ENCODE results near the gene MAS1.

MAS1 gene

GRCh38 chr6:159884720-159885119 lies 6.1 kb upstream of the MAS1 start:
- Histone ChIP-seq H3K4me3 (ENCODE audit: low read depth in 1 of 2, low read length in 2 of 2) (no peak overlapping the region), H3K27ac (ENCODE audit: low read depth, low read length) (no peak overlapping the region)

DNA sequence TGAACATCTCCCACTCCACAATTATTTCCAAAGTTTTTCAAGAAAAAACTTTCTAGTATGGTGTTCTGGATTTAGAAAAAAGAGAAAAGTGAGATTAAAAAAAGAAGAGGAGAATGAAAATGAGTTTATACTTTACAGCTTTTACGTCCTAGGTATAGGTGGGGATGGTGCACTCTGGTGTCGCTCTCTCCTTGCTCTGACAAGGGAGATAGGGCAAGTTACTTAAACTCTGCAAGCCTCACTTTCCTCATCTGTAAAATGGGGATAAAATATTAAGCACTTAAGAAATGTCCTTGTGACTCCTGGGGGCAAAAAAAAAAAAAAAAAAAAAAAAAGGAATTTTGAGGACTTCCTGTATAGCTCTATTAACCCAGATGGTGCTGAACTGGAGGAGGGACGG lies 4.5 kb upstream of the MAS1 start:
- Histone ChIP-seq H3K27me3 (ENCODE audit: control insufficient read depth in 1 of 2, insufficient read depth in 2 of 2, low read length in 2 of 2) (peaks cover 0 to 5% of the 10 kb centered on the region in 2 donors), H3K36me3 (ENCODE audit: insufficient read depth, low read length) (no peaks in the 10 kb centered on the region), H3K9ac (ENCODE audit: low read length) (no peak overlapping the region), H3K9me3 (ENCODE audit: low read length) (no peaks in the 10 kb centered on the region), H3K4me3 (ENCODE audit: low read depth in 1 of 2, low read length in 2 of 2) (no peak overlapping the region), H3K4me1 (ENCODE audit: insufficient read depth, low read length) (no peaks in the 10 kb centered on the region), H3K27ac (ENCODE audit: low read depth, low read length) (no peak overlapping the region)

More at GRCh38 chr6:159884720-159885119, 6.1 kb upstream of the MAS1 start:
- Histone ChIP-seq H3K27me3 (ENCODE audit: control insufficient read depth in 1 of 2, insufficient read depth in 2 of 2, low read length in 2 of 2) (peaks cover 0 to 5% of the 10 kb centered on the region in 2 donors), H3K4me1 (ENCODE audit: insufficient read depth, low read length) (no peaks in the 10 kb centered on the region), H3K9me3 (ENCODE audit: low read length) (no peaks in the 10 kb centered on the region), H3K9ac (ENCODE audit: low read length) (no peak overlapping the region), H3K36me3 (ENCODE audit: insufficient read depth, low read length) (no peaks in the 10 kb centered on the region)

- Histone ChIP-seq H3K27me3 (ENCODE audit: control insufficient read depth in 1 of 2, insufficient read depth in 2 of 2, low read length in 2 of 2) (peaks cover 0 to 5% of the 10 kb centered on the region in 2 donors), H3K27ac (ENCODE audit: low read depth, low read length) (no peak overlapping the region)
Observed at GRCh38 chr6:159887146-159887545, 3.6 kb upstream of the MAS1 start.

GRCh38 chr6:159887761-159888160 lies 3.0 kb upstream of the MAS1 start:
- Histone ChIP-seq H3K27me3 (ENCODE audit: control insufficient read depth in 1 of 2, insufficient read depth in 2 of 2, low read length in 2 of 2) (peaks cover 0 to 5% of the 10 kb centered on the region in 2 donors), H3K27ac (ENCODE audit: low read depth, low read length) (no peak overlapping the region), H3K4me1 (ENCODE audit: insufficient read depth, low read length) (no peaks in the 10 kb centered on the region), H3K4me3 (ENCODE audit: low read depth in 1 of 2, low read length in 2 of 2) (no peak overlapping the region), H3K9ac (ENCODE audit: low read length) (no peak overlapping the region), H3K36me3 (ENCODE audit: insufficient read depth, low read length) (no peaks in the 10 kb centered on the region), H3K9me3 (ENCODE audit: low read length) (no peaks in the 10 kb centered on the region)

More at GRCh38 chr6:159887146-159887545, 3.6 kb upstream of the MAS1 start:
- H3K36me3 ChIP-seq (ENCODE audit: insufficient read depth, low read length), result no peaks in the 10 kb centered on the region
- no peak overlapping the region for H3K4me3 ChIP-seq (ENCODE audit: low read depth in 1 of 2, low read length in 2 of 2)
- H3K9me3 ChIP-seq (ENCODE audit: low read length), result no peaks in the 10 kb centered on the region
- H3K9ac ChIP-seq (ENCODE audit: low read length), result no peak overlapping the region
- H3K4me1 ChIP-seq (ENCODE audit: insufficient read depth, low read length), result no peaks in the 10 kb centered on the region

DNA sequence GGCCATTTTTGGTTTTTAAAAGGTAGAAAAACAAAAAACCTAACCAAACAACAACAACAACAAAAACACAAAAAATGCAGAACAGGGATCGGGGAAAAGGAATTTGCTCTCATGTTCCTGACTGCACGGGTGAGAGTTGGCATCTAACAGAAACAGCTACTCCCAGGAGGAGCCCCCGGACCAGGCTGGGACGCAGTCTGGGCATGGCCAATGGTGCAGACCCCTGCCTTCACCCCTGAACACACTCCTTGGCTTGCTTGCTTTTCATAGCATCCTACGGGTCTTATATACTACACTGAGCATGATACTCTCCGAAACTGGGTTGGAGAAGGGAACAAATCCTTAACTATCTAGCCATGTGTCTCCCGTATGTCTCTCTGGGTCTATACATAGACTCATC lies 587 bp upstream of the MAS1 start:
- H3K27me3 ChIP-seq (ENCODE audit: control insufficient read depth in 1 of 2, insufficient read depth in 2 of 2, low read length in 2 of 2), result peaks cover 0 to 5% of the 10 kb centered on the region in 2 donors
- H3K9me3 ChIP-seq (ENCODE audit: low read length), result no peaks in the 10 kb centered on the region
- H3K36me3 ChIP-seq (ENCODE audit: insufficient read depth, low read length), result no peaks in the 10 kb centered on the region
- no peaks in the 10 kb centered on the region for H3K4me1 ChIP-seq (ENCODE audit: insufficient read depth, low read length)
- H3K9ac ChIP-seq (ENCODE audit: low read length), result no peak overlapping the region
- H3K4me3 ChIP-seq (ENCODE audit: low read depth in 1 of 2, low read length in 2 of 2), result no peak overlapping the region
- no peak overlapping the region for H3K27ac ChIP-seq (ENCODE audit: low read depth, low read length)

DNA sequence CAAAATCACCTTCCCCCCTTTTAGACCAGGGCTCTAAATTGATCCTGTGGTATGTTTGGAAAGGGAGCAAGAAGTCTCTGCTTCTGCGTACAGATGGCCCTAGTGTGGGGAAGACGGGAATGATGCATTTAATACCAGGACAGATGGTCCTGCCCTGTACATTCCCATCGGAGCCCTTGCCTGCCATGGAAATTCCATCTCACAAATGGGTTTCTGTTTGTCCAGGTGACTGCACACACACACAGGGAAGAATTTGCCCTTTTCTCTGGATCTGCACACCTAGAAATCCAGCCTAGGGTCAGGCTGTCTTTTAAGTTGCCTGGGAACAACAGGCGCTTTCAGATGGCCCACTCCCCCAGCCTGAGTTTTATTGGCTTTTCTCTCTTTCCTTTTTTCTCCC lies 1.3 kb downstream of the MAS1 start:
- peaks cover 0 to 5% of the 10 kb centered on the region in 2 donors for H3K27me3 ChIP-seq (ENCODE audit: control insufficient read depth in 1 of 2, insufficient read depth in 2 of 2, low read length in 2 of 2)

GRCh38 chr6:159893064-159893463 lies 2.3 kb downstream of the MAS1 start:
- H3K4me3 ChIP-seq (ENCODE audit: low read depth in 1 of 2, low read length in 2 of 2), result no peak overlapping the region
- no peak overlapping the region for H3K9ac ChIP-seq (ENCODE audit: low read length)
- no peaks in the 10 kb centered on the region for H3K9me3 ChIP-seq (ENCODE audit: low read length)
- H3K27me3 ChIP-seq (ENCODE audit: control insufficient read depth in 1 of 2, insufficient read depth in 2 of 2, low read length in 2 of 2), result no peaks in the 10 kb centered on the region
- H3K27ac ChIP-seq (ENCODE audit: low read depth, low read length), result no peak overlapping the region
- no peaks in the 10 kb centered on the region for H3K4me1 ChIP-seq (ENCODE audit: insufficient read depth, low read length)
- H3K36me3 ChIP-seq (ENCODE audit: insufficient read depth, low read length), result no peaks in the 10 kb centered on the region

More for the DNA sequence above, 1.3 kb downstream of the MAS1 start:
- Histone ChIP-seq H3K9me3 (ENCODE audit: low read length) (no peaks in the 10 kb centered on the region), H3K4me1 (ENCODE audit: insufficient read depth, low read length) (no peaks in the 10 kb centered on the region), H3K9ac (ENCODE audit: low read length) (no peak overlapping the region), H3K27ac (ENCODE audit: low read depth, low read length) (no peak overlapping the region), H3K36me3 (ENCODE audit: insufficient read depth, low read length) (no peaks in the 10 kb centered on the region), H3K4me3 (ENCODE audit: low read depth in 1 of 2, low read length in 2 of 2) (no peak overlapping the region)

DNA sequence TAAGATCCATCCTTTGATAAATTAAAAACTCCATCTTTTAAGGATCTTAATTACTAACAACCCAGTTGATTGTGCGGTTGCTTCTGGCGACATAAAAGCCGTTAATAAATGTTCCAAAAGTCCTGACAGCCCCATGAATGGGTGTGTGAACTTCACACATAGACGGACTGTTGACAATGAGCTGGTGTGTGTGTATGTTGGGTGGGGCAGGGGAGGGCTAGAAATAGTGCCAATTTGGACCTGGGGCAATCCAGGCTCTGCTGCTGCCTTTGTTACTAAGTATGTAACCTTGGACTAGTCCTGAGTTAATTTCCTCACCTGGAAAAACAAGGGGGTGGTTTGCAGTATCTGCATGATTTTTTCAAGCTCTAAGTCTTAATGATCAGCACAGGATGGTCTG lies 4.2 kb downstream of the MAS1 start:
- H3K36me3 ChIP-seq (ENCODE audit: insufficient read depth, low read length), result no peaks in the 10 kb centered on the region
- H3K9me3 ChIP-seq (ENCODE audit: low read length), result no peaks in the 10 kb centered on the region

DNA sequence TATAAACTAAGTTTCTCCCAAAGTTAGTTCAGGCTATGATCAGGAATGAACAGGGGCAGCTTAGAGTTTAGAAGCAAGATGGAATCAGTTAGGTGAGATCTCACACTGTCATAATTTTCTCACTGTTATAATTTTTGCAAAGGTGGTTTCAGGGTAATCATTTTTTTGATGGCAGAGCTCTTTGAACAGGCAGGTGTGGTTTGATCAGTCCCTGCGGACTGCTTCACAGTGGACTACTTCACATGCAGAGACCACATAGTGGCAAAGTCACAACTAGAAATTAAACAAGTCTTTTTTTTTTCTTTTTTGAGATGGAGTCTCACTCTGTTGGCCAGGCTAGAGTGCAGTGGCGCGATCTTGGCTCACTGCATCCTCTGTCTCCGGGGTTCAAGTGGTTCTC lies 6.8 kb downstream of the MAS1 start:
- no peaks in the 10 kb centered on the region for H3K36me3 ChIP-seq (ENCODE audit: insufficient read depth, low read length)
- H3K27me3 ChIP-seq (ENCODE audit: control insufficient read depth in 1 of 2, insufficient read depth in 2 of 2, low read length in 2 of 2), result no peaks in the 10 kb centered on the region
- H3K9me3 ChIP-seq (ENCODE audit: low read length), result no peaks in the 10 kb centered on the region
- no peak overlapping the region for H3K27ac ChIP-seq (ENCODE audit: low read depth, low read length)
- H3K9ac ChIP-seq (ENCODE audit: low read length), result no peak overlapping the region
- no peaks in the 10 kb centered on the region for H3K4me1 ChIP-seq (ENCODE audit: insufficient read depth, low read length)
- no peak overlapping the region for H3K4me3 ChIP-seq (ENCODE audit: low read depth in 1 of 2, low read length in 2 of 2)

More for the DNA sequence above, 4.2 kb downstream of the MAS1 start:
- Histone ChIP-seq H3K27me3 (ENCODE audit: control insufficient read depth in 1 of 2, insufficient read depth in 2 of 2, low read length in 2 of 2) (no peaks in the 10 kb centered on the region), H3K27ac (ENCODE audit: low read depth, low read length) (no peak overlapping the region), H3K4me3 (ENCODE audit: low read depth in 1 of 2, low read length in 2 of 2) (no peak overlapping the region), H3K9ac (ENCODE audit: low read length) (no peak overlapping the region), H3K4me1 (ENCODE audit: insufficient read depth, low read length) (no peaks in the 10 kb centered on the region)

DNA sequence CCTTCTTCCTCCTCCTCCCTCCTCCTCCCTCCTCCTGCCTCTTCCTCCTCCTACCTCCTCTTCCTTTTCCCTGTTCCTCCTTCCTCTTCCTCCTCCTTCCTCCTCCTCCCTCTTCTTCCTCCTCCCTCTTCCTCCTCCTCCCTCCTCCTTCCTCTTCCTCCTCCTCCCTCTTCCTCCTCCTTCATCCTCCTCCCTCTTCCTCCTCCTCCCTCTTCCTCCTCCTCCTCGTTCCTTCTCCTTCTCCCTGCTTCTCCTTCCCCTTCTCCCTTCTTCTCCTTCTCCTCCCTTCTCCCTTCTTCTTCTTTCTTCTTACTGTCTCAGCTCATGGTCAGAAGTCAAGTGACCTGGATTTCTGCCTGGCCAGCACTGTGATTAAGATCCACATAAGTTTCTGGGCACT lies 7.7 kb downstream of the MAS1 start:
- Histone ChIP-seq H3K4me1 (ENCODE audit: insufficient read depth, low read length) (no peaks in the 10 kb centered on the region), H3K9ac (ENCODE audit: low read length) (no peak overlapping the region), H3K27ac (ENCODE audit: low read depth, low read length) (no peak overlapping the region), H3K36me3 (ENCODE audit: insufficient read depth, low read length) (no peaks in the 10 kb centered on the region), H3K9me3 (ENCODE audit: low read length) (no peaks in the 10 kb centered on the region), H3K27me3 (ENCODE audit: control insufficient read depth in 1 of 2, insufficient read depth in 2 of 2, low read length in 2 of 2) (no peaks in the 10 kb centered on the region), H3K4me3 (ENCODE audit: low read depth in 1 of 2, low read length in 2 of 2) (no peak overlapping the region)

DNA sequence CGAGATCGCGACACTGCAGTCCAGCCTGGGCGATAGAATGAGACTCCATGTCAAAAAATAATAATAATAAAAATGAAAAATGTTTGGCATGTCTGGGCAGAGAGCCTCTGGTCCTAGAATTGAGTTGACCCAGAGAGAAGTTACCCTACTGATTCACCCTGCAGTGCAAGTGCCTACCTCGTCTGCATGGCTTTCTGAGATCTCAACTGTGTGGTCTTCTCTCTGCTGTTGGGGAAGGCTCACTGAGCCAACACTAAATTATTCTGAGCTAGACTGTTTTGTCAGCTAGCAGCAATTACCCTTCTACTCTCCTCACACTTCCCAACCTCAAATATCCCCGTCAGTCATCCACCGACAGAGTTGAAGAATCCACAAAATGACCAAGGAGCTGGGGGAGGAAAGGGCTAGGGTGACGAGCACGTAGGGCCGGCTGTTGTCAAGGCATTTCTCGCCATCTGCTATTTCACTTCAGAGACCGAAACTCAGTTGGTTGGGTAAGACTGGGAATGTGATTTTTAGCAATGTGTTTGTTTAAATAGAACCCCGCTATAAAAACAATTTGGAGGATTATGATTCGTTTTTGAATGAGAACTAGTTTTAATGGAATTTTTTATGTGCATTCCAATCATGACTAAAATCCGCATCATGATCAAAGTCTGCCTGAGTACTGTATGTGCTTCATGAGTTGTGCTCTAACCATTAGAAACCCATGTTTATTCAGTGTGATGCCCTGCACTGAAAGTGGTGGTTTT lies 9.4 kb downstream of the MAS1 start:
- Histone ChIP-seq H3K4me3 (ENCODE audit: low read depth in 1 of 2, low read length in 2 of 2) (no peak overlapping the region), H3K36me3 (ENCODE audit: insufficient read depth, low read length) (no peaks in the 10 kb centered on the region), H3K9me3 (ENCODE audit: low read length) (no peaks in the 10 kb centered on the region), H3K4me1 (ENCODE audit: insufficient read depth, low read length) (no peaks in the 10 kb centered on the region), H3K9ac (ENCODE audit: low read length) (no peak overlapping the region), H3K27me3 (ENCODE audit: control insufficient read depth in 1 of 2, insufficient read depth in 2 of 2, low read length in 2 of 2) (no peaks in the 10 kb centered on the region), H3K27ac (ENCODE audit: low read depth, low read length) (no peak overlapping the region)

- no peaks in the 10 kb centered on the region for H3K36me3 ChIP-seq (ENCODE audit: insufficient read depth, low read length)
Observed at GRCh38 chr6:159902620-159903019, 11.8 kb downstream of the MAS1 start.

More at GRCh38 chr6:159902620-159903019, 11.8 kb downstream of the MAS1 start:
- Histone ChIP-seq H3K27ac (ENCODE audit: low read depth, low read length) (no peak overlapping the region), H3K27me3 (ENCODE audit: control insufficient read depth in 1 of 2, insufficient read depth in 2 of 2, low read length in 2 of 2) (no peaks in the 10 kb centered on the region), H3K9me3 (ENCODE audit: low read length) (no peaks in the 10 kb centered on the region), H3K9ac (ENCODE audit: low read length) (no peak overlapping the region), H3K4me1 (ENCODE audit: insufficient read depth, low read length) (no peaks in the 10 kb centered on the region), H3K4me3 (ENCODE audit: low read depth in 1 of 2, low read length in 2 of 2) (no peak overlapping the region)

All from muscle layer of colon (tissue), 2 donors.